HEK293 (cell line): ENCODE data around the gene NID1.

ENCODE experiments used
- CTCF ChIP-seq: fragments of 450-650 bp; formaldehyde crosslinking; IDR thresholded peaks from 2 replicates; pipeline ENCODE4 v1.5.1; 2016; ENCODE audit warnings: missing biosample characterization, missing genetic modification characterization
- IKZF3 ChIP-seq: fragments of 450-650 bp; IDR thresholded peaks from 2 replicates; pipeline ENCODE4 v1.5.0; 2018; ENCODE audit warnings: missing biosample characterization, mild to moderate bottlenecking, missing genetic modification characterization, moderate library complexity
- REPIN1 ChIP-seq: fragments of 450-650 bp; formaldehyde crosslinking; IDR thresholded peaks from 2 replicates; pipeline ENCODE4 v1.5.1; 2017; ENCODE audit warnings: missing biosample characterization, missing genetic modification characterization, low read depth
- SETDB1 ChIP-seq: IDR thresholded peaks from one replicate; pipeline ENCODE4 v1.6.1; 2017; ENCODE audit warnings: mild to moderate bottlenecking, low read length, moderate library complexity, mixed read lengths; ENCODE audit not compliant: insufficient read length
- ZNF274 ChIP-seq, 2 experiments: fragments of 200-500 bp in 1 of 2; fragments of 450-650 bp in 1 of 2; sonication (Bioruptor generic) in 1 of 2; formaldehyde crosslinking in 1 of 2; IDR thresholded peaks; 2 replicates each; pipeline versions ENCODE4 v1.5.1 to v1.6.1; 2014 to 2016; ENCODE audit warnings: borderline replicate concordance in 1 of 2, inconsistent platforms in 1 of 2, low read length in 1 of 2, missing biosample characterization in 1 of 2, missing genetic modification characterization in 1 of 2
- ZNF350 ChIP-seq: fragments of 450-650 bp; formaldehyde crosslinking; IDR thresholded peaks from 2 replicates; pipeline ENCODE4 v1.5.0; 2017; ENCODE audit warnings: missing biosample characterization, mild to moderate bottlenecking, missing genetic modification characterization
- ZNF391 ChIP-seq: fragments of 450-650 bp; formaldehyde crosslinking; IDR thresholded peaks from 2 replicates; pipeline ENCODE4 v1.5.1; 2016; ENCODE audit warnings: low read depth, missing biosample characterization, missing genetic modification characterization, borderline replicate concordance
- ZNF548 ChIP-seq: fragments of 450-650 bp; formaldehyde crosslinking; IDR thresholded peaks from 2 replicates; pipeline ENCODE4 v1.5.1; 2016; ENCODE audit warnings: missing biosample characterization, missing genetic modification characterization
- ZNF768 ChIP-seq: fragments of 450-650 bp; formaldehyde crosslinking; IDR thresholded peaks from 2 replicates; pipeline ENCODE4 v1.5.1; 2018; ENCODE audit warnings: missing biosample characterization, mild to moderate bottlenecking, missing genetic modification characterization
- ZSCAN4 ChIP-seq: fragments of 450-650 bp; formaldehyde crosslinking; IDR thresholded peaks from 2 replicates; pipeline ENCODE4 v1.5.1; 2017; ENCODE audit warnings: missing biosample characterization, missing genetic modification characterization
- TF ChIP-seq, protein P1 (sequence below): fragments of 450-650 bp; formaldehyde crosslinking; IDR thresholded peaks from 2 replicates; pipeline ENCODE4 v1.5.1; 2016; ENCODE audit warnings: missing biosample characterization, missing genetic modification characterization
- TF ChIP-seq, protein P2 (sequence below): fragments of 450-650 bp; formaldehyde crosslinking; IDR thresholded peaks from 2 replicates; pipeline ENCODE4 v1.5.1; 2016; ENCODE audit warnings: missing biosample characterization, missing genetic modification characterization, borderline replicate concordance

DNA sequence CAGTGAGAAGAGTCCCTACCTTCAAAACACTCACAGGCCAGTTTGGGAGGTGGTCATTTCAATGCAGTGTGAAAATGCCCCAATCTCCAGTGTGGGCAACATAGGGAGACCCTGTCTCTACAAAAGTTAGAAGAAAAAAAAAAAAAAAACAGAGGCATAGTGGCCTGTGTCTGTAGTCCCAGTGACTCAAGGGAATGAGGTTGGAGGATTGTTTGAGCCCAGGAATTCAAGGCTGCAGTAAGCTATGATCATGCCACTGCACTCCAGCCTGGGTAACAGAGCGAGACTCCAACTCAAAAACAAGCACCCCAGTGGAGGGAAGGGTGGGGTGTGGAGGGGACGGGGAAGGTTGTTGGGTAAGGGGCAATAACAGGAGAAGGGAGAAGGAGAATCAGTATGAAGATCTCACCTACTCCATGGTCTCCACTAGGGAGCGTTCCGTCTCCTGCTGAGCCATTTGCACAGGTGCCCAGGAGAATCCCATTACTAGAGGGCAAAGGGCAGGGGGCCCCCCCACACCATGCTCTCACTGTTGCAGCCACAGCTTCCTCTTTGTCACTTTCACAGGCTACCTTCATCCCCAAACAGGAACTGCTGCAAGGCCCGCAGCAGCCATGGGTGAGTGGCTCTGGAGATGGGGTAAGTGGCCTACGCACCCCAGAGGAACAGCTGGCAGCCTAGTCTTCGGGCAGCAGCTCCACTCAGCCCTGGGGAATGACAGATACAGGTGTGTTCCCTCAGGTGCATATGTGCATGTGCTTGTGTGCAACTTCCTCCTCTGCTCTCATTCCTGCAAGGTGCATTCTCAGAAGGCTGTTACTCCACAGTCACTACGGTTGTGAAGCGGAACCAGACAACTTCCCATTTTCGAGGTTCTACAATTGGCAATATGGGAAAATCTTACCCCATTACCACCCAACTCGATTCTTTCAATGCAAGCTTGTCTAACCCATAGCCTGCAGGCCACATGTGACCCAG lies 110.3 kb downstream of the NID1 start:
- TF ChIP-seq, protein P1, sequence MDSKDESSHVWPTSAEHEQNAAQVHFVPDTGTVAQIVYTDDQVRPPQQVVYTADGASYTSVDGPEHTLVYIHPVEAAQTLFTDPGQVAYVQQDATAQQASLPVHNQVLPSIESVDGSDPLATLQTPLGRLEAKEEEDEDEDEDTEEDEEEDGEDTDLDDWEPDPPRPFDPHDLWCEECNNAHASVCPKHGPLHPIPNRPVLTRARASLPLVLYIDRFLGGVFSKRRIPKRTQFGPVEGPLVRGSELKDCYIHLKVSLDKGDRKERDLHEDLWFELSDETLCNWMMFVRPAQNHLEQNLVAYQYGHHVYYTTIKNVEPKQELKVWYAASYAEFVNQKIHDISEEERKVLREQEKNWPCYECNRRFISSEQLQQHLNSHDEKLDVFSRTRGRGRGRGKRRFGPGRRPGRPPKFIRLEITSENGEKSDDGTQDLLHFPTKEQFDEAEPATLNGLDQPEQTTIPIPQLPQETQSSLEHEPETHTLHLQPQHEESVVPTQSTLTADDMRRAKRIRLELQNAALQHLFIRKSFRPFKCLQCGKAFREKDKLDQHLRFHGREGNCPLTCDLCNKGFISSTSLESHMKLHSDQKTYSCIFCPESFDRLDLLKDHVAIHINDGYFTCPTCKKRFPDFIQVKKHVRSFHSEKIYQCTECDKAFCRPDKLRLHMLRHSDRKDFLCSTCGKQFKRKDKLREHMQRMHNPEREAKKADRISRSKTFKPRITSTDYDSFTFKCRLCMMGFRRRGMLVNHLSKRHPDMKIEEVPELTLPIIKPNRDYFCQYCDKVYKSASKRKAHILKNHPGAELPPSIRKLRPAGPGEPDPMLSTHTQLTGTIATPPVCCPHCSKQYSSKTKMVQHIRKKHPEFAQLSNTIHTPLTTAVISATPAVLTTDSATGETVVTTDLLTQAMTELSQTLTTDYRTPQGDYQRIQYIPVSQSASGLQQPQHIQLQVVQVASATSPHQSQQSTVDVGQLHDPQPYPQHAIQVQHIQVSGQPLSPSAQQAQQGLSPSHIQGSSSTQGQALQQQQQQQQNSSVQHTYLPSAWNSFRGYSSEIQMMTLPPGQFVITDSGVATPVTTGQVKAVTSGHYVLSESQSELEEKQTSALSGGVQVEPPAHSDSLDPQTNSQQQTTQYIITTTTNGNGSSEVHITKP (tag by site-specific recombination): no peak
- TF ChIP-seq ZNF350 (tag by site-specific recombination): no peak
- no peak for TF ChIP-seq ZSCAN4 (tag by site-specific recombination)
- no peak for TF ChIP-seq IKZF3 (tag by site-specific recombination)
- TF ChIP-seq CTCF (tag by site-specific recombination): no peak
- no peak for TF ChIP-seq SETDB1
- TF ChIP-seq ZNF391 (tag by site-specific recombination): no peak
- no peak for TF ChIP-seq REPIN1 (tag by site-specific recombination)
- TF ChIP-seq, protein P2, sequence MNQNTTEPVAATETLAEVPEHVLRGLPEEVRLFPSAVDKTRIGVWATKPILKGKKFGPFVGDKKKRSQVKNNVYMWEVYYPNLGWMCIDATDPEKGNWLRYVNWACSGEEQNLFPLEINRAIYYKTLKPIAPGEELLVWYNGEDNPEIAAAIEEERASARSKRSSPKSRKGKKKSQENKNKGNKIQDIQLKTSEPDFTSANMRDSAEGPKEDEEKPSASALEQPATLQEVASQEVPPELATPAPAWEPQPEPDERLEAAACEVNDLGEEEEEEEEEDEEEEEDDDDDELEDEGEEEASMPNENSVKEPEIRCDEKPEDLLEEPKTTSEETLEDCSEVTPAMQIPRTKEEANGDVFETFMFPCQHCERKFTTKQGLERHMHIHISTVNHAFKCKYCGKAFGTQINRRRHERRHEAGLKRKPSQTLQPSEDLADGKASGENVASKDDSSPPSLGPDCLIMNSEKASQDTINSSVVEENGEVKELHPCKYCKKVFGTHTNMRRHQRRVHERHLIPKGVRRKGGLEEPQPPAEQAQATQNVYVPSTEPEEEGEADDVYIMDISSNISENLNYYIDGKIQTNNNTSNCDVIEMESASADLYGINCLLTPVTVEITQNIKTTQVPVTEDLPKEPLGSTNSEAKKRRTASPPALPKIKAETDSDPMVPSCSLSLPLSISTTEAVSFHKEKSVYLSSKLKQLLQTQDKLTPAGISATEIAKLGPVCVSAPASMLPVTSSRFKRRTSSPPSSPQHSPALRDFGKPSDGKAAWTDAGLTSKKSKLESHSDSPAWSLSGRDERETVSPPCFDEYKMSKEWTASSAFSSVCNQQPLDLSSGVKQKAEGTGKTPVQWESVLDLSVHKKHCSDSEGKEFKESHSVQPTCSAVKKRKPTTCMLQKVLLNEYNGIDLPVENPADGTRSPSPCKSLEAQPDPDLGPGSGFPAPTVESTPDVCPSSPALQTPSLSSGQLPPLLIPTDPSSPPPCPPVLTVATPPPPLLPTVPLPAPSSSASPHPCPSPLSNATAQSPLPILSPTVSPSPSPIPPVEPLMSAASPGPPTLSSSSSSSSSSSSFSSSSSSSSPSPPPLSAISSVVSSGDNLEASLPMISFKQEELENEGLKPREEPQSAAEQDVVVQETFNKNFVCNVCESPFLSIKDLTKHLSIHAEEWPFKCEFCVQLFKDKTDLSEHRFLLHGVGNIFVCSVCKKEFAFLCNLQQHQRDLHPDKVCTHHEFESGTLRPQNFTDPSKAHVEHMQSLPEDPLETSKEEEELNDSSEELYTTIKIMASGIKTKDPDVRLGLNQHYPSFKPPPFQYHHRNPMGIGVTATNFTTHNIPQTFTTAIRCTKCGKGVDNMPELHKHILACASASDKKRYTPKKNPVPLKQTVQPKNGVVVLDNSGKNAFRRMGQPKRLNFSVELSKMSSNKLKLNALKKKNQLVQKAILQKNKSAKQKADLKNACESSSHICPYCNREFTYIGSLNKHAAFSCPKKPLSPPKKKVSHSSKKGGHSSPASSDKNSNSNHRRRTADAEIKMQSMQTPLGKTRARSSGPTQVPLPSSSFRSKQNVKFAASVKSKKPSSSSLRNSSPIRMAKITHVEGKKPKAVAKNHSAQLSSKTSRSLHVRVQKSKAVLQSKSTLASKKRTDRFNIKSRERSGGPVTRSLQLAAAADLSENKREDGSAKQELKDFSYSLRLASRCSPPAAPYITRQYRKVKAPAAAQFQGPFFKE (tag by site-specific recombination): no peak
- TF ChIP-seq ZNF548 (tag by site-specific recombination): no peak
- no peak for TF ChIP-seq ZNF768 (tag by site-specific recombination)
- TF ChIP-seq ZNF274 (IDR thresholded peaks at IDR 0.05; ENCODE audit: low read length): no peak
- TF ChIP-seq ZNF274 (tag by site-specific recombination; IDR thresholded peaks at IDR 0.05; ENCODE audit: borderline replicate concordance): no peak
